SKM-1 (cell line): Measurements from ENCODE around the gene WBP2NL.
A peak's percentile ranks its signal among the peaks of the same experiment; 100 is the strongest.
"Not testable (repeated sequence)": the region's sequence is repeated elsewhere in the genome, so short reads cannot be mapped to it uniquely, and the experiment has no call there.

ENCODE experiments used
- DNase-seq: peaks from one replicate; lab custom pipeline; 2025; ENCODE audit not compliant: unreplicated experiment; lab: John Stamatoyannopoulos, UW

Gene WBP2NL

DNA sequence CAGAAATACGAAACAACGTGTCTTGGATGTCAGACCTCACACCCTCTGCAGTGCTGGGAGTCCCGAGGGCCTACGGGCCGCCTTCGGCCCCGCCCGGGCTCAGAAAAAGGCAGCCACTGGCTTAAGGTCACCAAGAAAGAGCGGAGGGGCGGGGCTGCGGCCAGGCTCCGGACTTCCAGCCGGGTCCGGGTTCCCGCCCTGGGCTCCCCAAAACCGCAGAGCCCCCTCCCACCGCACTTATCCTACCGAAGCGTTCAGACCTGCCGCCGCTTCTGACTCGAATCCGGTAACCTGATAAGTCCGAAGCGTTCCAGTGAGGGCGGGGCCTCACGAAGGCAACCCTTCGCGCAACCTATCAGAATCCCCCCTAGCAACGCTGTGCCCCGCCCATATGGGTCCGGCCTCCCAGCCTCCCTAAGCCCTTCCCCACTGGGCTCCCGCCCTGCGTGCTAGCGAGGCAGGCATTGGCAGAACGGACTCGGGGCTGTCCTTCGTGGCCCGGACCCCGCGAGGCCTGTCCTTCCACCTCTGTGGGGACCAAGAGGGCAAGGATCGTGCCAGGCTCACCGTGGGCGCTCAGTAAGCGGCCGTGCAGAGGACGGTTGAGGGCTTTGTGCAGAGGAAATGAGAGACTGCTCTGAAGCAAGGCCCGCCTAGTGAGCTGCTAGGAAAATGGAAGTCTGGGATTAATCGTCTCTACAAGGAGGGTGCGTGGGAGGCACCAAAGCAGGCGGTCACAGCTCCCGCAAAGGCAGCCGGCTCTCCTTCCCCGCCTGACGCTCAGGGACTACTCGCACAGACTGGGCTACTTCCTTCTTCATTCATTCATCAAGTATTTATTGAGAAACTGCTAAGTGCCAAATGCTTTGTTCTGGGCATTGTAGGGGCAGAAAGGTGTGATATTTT lies 72.2 kb downstream of the WBP2NL start, which contains the start of gene NAGA:
NAGA (minus strand) TSS at position 296 of the 906 bp plus-strand sequence. CDS start 515 bp downstream, outside the sequence.
- DNase-seq, result peak; percentile 97

DNA sequence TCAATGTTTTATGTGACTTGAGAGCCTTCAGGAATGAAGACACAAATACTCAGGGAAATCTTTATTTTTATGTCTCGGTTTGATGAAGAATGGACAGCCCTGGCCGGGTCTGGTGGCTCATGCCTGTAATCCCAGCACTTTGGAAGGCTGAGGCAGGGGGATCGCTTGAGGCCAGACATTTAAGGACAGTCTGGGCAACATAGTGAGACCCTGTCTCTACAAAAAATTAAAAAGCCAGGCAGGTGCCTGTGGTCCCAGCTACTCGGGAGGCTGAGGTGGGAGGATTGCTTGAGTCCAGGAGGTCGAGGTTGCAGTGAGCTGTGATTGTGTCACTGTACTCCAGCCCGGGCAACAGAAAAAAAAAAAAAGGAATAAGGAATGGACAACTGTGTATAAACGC lies 72.9 kb downstream of the WBP2NL start:
- not testable (repeated sequence) for DNase-seq

DNA sequence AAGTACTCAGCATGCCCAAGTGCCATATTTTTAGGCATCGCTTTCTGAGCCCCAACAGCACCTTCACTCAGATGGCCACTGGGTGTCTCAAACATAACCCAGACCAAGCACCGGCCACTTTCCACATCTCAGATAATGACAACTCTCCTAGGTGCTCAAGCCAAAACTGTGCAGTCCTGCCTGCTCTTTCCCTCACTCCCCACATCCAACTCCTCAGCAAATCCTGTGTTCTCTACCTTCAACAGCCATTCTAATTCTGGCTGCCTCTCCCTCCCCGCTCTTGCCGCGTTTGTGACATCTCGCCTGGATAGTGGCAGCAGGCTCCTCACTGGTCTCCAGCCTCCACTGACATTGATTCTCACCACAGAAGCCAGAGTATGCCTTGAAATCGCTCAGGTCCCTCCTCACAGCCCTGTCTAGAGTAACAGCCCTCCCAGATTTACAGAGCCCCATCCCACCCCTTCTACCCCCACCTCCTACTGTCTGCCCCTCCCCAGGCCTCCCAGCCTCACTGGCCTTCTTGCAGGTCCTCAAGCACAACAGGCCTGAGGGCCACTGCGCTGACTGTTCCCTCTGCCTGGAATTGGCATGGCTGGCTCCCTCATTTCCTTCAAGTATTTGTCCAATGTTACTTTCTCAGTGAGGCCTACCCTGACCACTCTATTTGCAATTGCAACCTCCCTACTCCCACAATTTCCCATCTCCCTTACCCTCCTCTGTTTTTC lies 74.2 kb downstream of the WBP2NL start:
- DNase-seq, result no peak

DNA sequence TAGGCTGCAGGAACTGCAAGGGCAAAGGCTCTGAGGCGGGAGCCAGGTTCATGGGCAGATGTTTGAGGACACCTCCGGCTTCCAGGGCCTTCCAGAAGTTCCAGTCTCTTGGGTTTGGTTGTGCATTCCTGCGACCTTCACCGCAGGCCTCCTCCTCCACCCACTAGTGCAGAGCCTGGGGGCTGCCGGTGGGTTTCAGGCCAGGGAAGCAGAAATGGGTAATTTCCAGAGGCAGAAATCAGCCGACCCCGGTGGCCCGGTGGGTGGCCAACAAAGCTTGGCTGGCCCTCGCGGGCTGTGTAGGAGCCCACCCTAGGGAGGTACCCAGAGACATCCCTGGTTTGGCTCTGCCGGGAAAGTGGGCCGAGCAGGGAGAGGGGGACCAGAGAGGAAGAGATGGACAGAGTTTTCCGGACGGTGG lies 75.0 kb downstream of the WBP2NL start:
- DNase-seq, result no peak

DNA sequence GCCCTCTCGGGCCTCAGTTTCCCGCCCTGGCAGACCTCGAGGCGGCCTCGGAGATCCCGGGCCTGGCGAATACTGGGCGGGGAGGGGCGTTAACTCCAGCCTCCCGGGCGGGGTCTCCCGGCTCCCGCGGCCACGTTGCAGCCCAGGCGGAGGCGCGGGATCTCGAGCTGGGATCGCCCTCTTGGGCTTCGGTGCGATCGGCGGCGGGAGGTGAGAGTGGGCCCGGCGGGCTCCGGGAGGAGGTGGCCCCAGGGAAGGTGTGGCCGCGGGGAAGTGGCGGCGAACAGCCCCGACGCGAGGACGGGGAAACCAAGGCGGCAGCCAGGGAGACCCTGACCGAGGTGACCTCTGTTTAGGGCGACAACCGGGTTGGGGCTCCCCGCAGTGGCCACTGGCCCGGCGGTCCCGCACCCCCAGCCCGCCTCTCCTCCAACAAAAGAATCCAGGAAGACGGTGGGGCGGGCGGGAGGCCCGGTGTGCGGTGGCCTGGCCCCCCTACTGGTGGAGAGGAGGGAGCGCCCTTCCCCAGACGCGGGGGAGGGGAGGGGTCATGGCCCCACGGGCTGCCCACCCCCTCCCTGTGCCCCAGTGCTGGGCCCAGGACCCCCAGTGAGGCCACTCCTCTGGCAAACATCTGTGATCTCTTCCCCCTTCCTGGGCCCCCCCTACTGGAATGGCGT lies 75.7 kb downstream of the WBP2NL start, which contains the start of gene PHETA2:
PHETA2 (plus strand) TSS at position 117 of the 680 bp plus-strand sequence. CDS start 3,046 bp downstream, outside the sequence.
- no peak for DNase-seq

DNA sequence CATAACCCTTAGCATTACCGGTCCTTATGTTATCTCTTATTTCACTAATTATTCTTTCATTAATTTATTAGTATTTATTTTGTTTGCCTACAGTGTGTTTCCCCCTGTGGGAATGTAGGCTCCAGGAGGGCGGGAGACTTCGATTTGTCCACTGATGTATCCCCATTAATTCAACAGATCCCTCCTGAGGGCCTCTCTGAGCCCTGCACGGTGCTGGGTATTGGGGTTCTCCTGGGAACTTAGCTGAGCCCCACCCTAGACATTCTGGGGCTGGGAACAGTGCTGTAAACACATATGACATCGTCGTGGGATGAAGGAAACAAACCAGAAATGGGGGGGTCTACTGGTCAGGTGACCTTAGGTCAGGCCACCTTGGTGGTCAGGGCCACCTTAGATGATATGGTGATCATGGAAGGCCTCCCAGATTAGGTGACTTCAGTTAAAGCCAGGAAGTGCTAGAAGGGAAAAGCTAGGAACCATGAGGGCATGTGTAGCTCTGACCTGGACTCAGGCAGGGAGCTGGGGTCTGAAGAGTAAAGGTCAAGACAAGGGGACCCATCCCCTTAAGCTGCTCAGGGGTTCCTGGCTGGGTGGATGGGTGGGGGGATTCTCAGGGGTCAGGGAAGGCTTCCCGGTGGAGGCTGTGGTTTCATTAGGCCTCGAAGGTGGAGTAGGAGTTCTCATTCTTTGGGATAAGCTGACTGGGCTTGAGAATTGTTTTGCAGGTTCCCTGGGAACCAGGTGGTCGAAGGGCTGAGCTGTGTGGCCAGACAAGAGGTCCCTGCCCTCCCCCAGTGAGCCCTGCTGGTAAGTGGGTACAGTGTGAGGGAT lies 76.5 kb downstream of the WBP2NL start:
- no peak for DNase-seq

DNA sequence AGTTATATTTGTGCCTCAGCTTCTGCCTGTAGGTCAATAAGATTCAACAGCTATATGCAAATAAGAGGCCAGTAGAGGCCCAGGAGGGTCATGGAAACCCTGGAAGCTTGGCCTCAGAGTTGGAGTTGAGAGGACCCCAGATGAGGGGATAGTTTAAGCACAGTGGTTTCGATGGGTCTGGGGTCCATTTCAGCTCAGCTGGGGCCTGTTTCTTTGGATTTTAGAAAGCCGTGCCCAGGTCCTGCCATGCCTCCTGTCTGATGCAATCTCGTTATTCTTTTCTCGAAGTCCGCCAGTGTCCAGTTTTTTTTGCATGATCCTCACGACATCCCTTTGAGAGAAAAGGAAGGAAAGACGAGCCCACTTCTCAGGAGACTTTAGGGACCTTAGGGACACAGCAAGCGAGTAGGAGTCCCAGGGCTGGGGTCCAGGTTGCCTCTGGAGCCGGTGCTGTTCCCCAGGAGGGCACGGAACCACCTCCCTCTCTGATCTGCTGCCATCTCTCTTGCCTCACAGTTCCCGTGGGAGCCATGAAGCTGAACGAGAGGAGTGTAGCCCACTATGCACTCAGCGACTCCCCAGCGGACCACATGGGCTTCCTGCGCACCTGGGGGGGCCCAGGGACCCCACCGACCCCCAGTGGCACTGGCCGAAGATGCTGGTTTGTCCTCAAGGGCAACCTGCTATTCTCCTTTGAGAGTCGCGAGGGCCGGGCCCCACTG lies 78.3 kb downstream of the WBP2NL start:
- no peak for DNase-seq

DNA sequence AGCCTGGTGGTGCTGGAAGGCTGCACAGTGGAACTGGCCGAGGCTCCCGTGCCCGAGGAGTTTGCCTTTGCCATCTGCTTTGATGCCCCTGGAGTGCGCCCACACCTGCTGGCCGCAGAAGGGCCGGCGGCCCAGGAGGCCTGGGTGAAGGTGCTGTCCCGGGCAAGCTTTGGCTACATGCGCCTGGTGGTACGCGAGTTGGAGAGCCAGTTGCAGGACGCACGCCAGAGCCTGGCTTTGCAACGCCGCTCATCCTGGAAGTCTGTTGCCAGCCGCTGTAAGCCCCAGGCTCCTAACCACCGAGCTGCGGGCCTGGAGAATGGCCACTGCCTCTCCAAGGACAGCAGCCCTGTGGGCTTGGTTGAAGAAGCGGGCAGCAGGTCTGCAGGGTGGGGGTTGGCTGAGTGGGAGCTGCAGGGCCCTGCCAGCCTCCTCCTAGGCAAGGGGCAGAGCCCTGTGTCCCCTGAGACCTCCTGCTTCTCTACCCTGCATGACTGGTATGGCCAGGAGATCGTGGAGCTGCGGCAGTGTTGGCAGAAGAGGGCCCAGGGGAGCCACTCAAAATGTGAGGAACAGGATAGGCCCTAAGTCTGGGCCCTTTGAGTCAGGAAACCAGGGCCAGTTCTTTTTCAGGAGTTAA lies 79.0 kb downstream of the WBP2NL start:
- DNase-seq, result no peak
